Immature natural killer cell (primary cell): ENCODE data around the gene XNDC1N. TPM values are rescaled to one million over a fixed set of nuclear protein-coding genes. Genes with fewer than 3 reads are reported as not detected.

Source experiments
- DNase-seq, 3 donors: peaks; one replicate each; pipeline ENCODE4 v3.0.0; 2022; ENCODE audit warnings: mixed read lengths in 1 of 3
- H3K27ac Mint-ChIP-seq, 6 donors: one replicate each; pipeline ENCODE4 v1.8.0; 2020; ENCODE audit warnings: mixed read lengths in 6 of 6, mild to moderate bottlenecking in 5 of 6, inconsistent platforms in 4 of 6, moderate library complexity in 3 of 6
- H3K27me3 Mint-ChIP-seq, 3 donors: one replicate each; pipeline ENCODE4 v1.8.0; 2020 to 2021; ENCODE audit warnings: low read depth in 3 of 3, mild to moderate bottlenecking in 3 of 3, mixed read lengths in 3 of 3, moderate library complexity in 3 of 3, inconsistent platforms in 1 of 3
- H3K36me3 Mint-ChIP-seq, 3 donors: one replicate each; pipeline ENCODE4 v1.8.0; 2020; ENCODE audit warnings: mixed read lengths in 3 of 3, inconsistent platforms in 2 of 3, mild to moderate bottlenecking in 2 of 3
- H3K4me1 Mint-ChIP-seq, 2 donors: one replicate each; pipeline ENCODE4 v1.8.0; 2020; ENCODE audit warnings: inconsistent platforms in 2 of 2, mild to moderate bottlenecking in 2 of 2, mixed read lengths in 2 of 2, moderate library complexity in 1 of 2
- H3K4me3 Mint-ChIP-seq, 5 donors: one replicate each; pipeline ENCODE4 v1.8.0; 2020; ENCODE audit warnings: mild to moderate bottlenecking in 5 of 5, mixed read lengths in 5 of 5, inconsistent platforms in 3 of 5, moderate library complexity in 3 of 5
- H3K9me3 Mint-ChIP-seq, 6 donors: one replicate each; pipeline ENCODE4 v1.8.0; 2020; ENCODE audit warnings: mild to moderate bottlenecking in 6 of 6, mixed read lengths in 6 of 6, inconsistent platforms in 4 of 6, moderate library complexity in 3 of 6
- polyA plus RNA-seq, 3 donors: library from polyadenylated mRNA; unstranded; fragments of 300-500 nt; fragmentation: Illumina TruSeq; gene quantifications; one replicate each; pipeline ENCODE4 v1.2.3, GENCODE V29; 2021

The XNDC1N gene
- polyA plus RNA-seq = 1 to 10 TPM; 4.0 to 5.0 (median 4.5) TPM

- Mint-ChIP-seq H3K27ac (peak within 1 kb of the TSS; percentile 95 to 99 (median 98)), H3K4me3 (peak within 1 kb of the TSS; percentile 98 to 100 (median 99)), H3K36me3 (no peaks in the 10 kb centered on the region), H3K4me1 (peaks cover 42 to 55% of the 10 kb centered on the region in 2 donors), H3K9me3 (no peaks in the 10 kb centered on the region), H3K27me3 (peaks cover 5 to 18% (median 9%) of the 10 kb centered on the region in 3 donors)
- DNase-seq = peak; percentile 65 to 71 (median 68)
These were observed at the start of gene XNDC1N for GRCh38 chr11:71927820-71928736. TSS of gene XNDC1N (minus strand) at chr11:71928594. CDS start at chr11:71923353, 5,241 bp downstream.

GRCh38 chr11:71977743-71978418 lies 49.5 kb upstream of the XNDC1N start:
- peak overlapping the region in 1 of 6 donors; percentile 42 for H3K27ac Mint-ChIP-seq

GRCh38 chr11:71977090-71977489 lies 48.7 kb upstream of the XNDC1N start:
- H3K4me3 Mint-ChIP-seq = no peak overlapping the region
- H3K27me3 Mint-ChIP-seq = peaks cover 0 to 3% (median 0%) of the 10 kb centered on the region in 3 donors
- no peaks in the 10 kb centered on the region for H3K4me1 Mint-ChIP-seq
- H3K36me3 Mint-ChIP-seq = peaks cover 0 to 3% (median 3%) of the 10 kb centered on the region in 3 donors
- H3K27ac Mint-ChIP-seq = no peak overlapping the region
- no peak for DNase-seq
- H3K9me3 Mint-ChIP-seq = no peaks in the 10 kb centered on the region

More at GRCh38 chr11:71977743-71978418, 49.5 kb upstream of the XNDC1N start:
- no peaks in the 10 kb centered on the region for H3K9me3 Mint-ChIP-seq
- peaks cover 0 to 3% (median 0%) of the 10 kb centered on the region in 3 donors for H3K27me3 Mint-ChIP-seq
- no peaks in the 10 kb centered on the region for H3K4me1 Mint-ChIP-seq
- peak; percentile 21 to 46 (median 37) for DNase-seq
- H3K36me3 Mint-ChIP-seq = peaks cover 3 to 4% (median 3%) of the 10 kb centered on the region in 3 donors
- no peak overlapping the region for H3K4me3 Mint-ChIP-seq

GRCh38 chr11:71976551-71976950 lies 48.2 kb upstream of the XNDC1N start:
- no peak for DNase-seq
- H3K9me3 Mint-ChIP-seq = no peaks in the 10 kb centered on the region
- H3K4me1 Mint-ChIP-seq = no peaks in the 10 kb centered on the region
- peaks cover 0 to 3% (median 0%) of the 10 kb centered on the region in 3 donors for H3K27me3 Mint-ChIP-seq
- H3K27ac Mint-ChIP-seq = no peak overlapping the region
- H3K4me3 Mint-ChIP-seq = no peak overlapping the region
- H3K36me3 Mint-ChIP-seq = peaks cover 0 to 3% (median 0%) of the 10 kb centered on the region in 3 donors

GRCh38 chr11:71971680-71972079 lies 43.3 kb upstream of the XNDC1N start:
- H3K4me1 Mint-ChIP-seq = no peaks in the 10 kb centered on the region
- no peak for DNase-seq
- no peak overlapping the region for H3K4me3 Mint-ChIP-seq
- peaks cover 4 to 12% (median 6%) of the 10 kb centered on the region in 3 donors for H3K36me3 Mint-ChIP-seq
- no peaks in the 10 kb centered on the region for H3K27me3 Mint-ChIP-seq
- no peak overlapping the region for H3K27ac Mint-ChIP-seq
- H3K9me3 Mint-ChIP-seq = no peaks in the 10 kb centered on the region

- Mint-ChIP-seq H3K4me1 (peaks cover 9 to 21% of the 10 kb centered on the region in 2 donors), H3K36me3 (peaks cover 10 to 25% (median 12%) of the 10 kb centered on the region in 3 donors), H3K27me3 (no peaks in the 10 kb centered on the region), H3K9me3 (no peaks in the 10 kb centered on the region), H3K4me3 (no peak overlapping the region), H3K27ac (no peak overlapping the region)
- no peak for DNase-seq
These were observed 36.2 kb upstream of the XNDC1N start for GRCh38 chr11:71964641-71965040.

GRCh38 chr11:71963468-71963867 lies 35.1 kb upstream of the XNDC1N start:
- DNase-seq = no peak
- Mint-ChIP-seq H3K27ac (no peak overlapping the region), H3K9me3 (no peaks in the 10 kb centered on the region), H3K27me3 (no peaks in the 10 kb centered on the region), H3K4me3 (no peak overlapping the region), H3K36me3 (peaks cover 9 to 23% (median 12%) of the 10 kb centered on the region in 3 donors), H3K4me1 (peaks cover 9 to 21% of the 10 kb centered on the region in 2 donors)

- H3K27me3 Mint-ChIP-seq = no peaks in the 10 kb centered on the region
- peak overlapping the region; percentile 5 to 81 (median 52) for H3K27ac Mint-ChIP-seq
- H3K36me3 Mint-ChIP-seq = peaks cover 8 to 19% (median 9%) of the 10 kb centered on the region in 3 donors
- DNase-seq = peak in 2 of 3 donors; percentile 2 to 23
- H3K9me3 Mint-ChIP-seq = no peaks in the 10 kb centered on the region
- peaks cover 9 to 30% of the 10 kb centered on the region in 2 donors for H3K4me1 Mint-ChIP-seq
- peak overlapping the region in 1 of 5 donors; percentile 40 for H3K4me3 Mint-ChIP-seq
These were observed 34.1 kb upstream of the XNDC1N start for GRCh38 chr11:71962428-71963038.

- Mint-ChIP-seq H3K4me1 (peaks cover 13 to 24% of the 10 kb centered on the region in 2 donors), H3K27ac (no peak overlapping the region), H3K9me3 (no peaks in the 10 kb centered on the region)
These were observed 27.6 kb upstream of the XNDC1N start for GRCh38 chr11:71955898-71956456.

GRCh38 chr11:71951741-71952310 lies 23.4 kb upstream of the XNDC1N start:
- peaks cover 17 to 22% of the 10 kb centered on the region in 2 donors for H3K4me1 Mint-ChIP-seq
- H3K4me3 Mint-ChIP-seq = no peak overlapping the region
- no peak for DNase-seq
- no peaks in the 10 kb centered on the region for H3K36me3 Mint-ChIP-seq
- H3K27me3 Mint-ChIP-seq = no peaks in the 10 kb centered on the region
- H3K9me3 Mint-ChIP-seq = no peaks in the 10 kb centered on the region
- no peak overlapping the region for H3K27ac Mint-ChIP-seq

More at GRCh38 chr11:71955898-71956456, 27.6 kb upstream of the XNDC1N start:
- H3K4me3 Mint-ChIP-seq = no peak overlapping the region
- H3K36me3 Mint-ChIP-seq = peaks cover 3 to 6% (median 5%) of the 10 kb centered on the region in 3 donors
- H3K27me3 Mint-ChIP-seq = no peaks in the 10 kb centered on the region
- DNase-seq = no peak

- Mint-ChIP-seq H3K27ac (no peak overlapping the region), H3K36me3 (peaks cover 0 to 4% (median 0%) of the 10 kb centered on the region in 3 donors), H3K4me3 (no peak overlapping the region)
These were observed 20.6 kb upstream of the XNDC1N start for GRCh38 chr11:71949034-71949433.

GRCh38 chr11:71948314-71949027 lies 20.1 kb upstream of the XNDC1N start:
- Mint-ChIP-seq H3K4me1 (peaks cover 11 to 28% of the 10 kb centered on the region in 2 donors), H3K9me3 (no peaks in the 10 kb centered on the region), H3K36me3 (peaks cover 0 to 4% (median 0%) of the 10 kb centered on the region in 3 donors), H3K27me3 (no peaks in the 10 kb centered on the region), H3K4me3 (no peak overlapping the region), H3K27ac (no peak overlapping the region)
- no peak for DNase-seq

More at GRCh38 chr11:71949034-71949433, 20.6 kb upstream of the XNDC1N start:
- H3K27me3 Mint-ChIP-seq = no peaks in the 10 kb centered on the region
- no peaks in the 10 kb centered on the region for H3K9me3 Mint-ChIP-seq
- peaks cover 14 to 24% of the 10 kb centered on the region in 2 donors for H3K4me1 Mint-ChIP-seq
- DNase-seq = no peak
